OCI-LY1 (cell line): ENCODE data around the gene TMEFF2.

Experiments
- H2AFZ ChIP-seq: fragments of 200-600 bp; sonication (generic), shearing (Covaris generic); 2 replicates; pipeline ENCODE4 v1.6.0; 2014; ENCODE audit warnings: antibody characterized with exemption, mild to moderate bottlenecking, low read length
- H3F3A ChIP-seq: fragments of 200-600 bp; sonication (generic), shearing (Covaris generic); 2 replicates; pipeline ENCODE4 v1.6.0; 2014; ENCODE audit warnings: mild to moderate bottlenecking, antibody characterized with exemption, low read length, moderate library complexity; ENCODE audit not compliant: insufficient read depth
- H3K27ac ChIP-seq: fragments of 200-600 bp; sonication (generic); 2 replicates; pipeline ENCODE4 v1.5.1; 2014; ENCODE audit warnings: low read length, mixed run types, mild to moderate bottlenecking, low read depth; ENCODE audit not compliant: poor library complexity, severe bottlenecking
- H3K27me3 ChIP-seq: fragments of 200-600 bp; sonication (generic); 2 replicates; pipeline ENCODE4 v1.6.0; 2014; ENCODE audit warnings: antibody characterized with exemption, mild to moderate bottlenecking, low read length, moderate library complexity; ENCODE audit not compliant: insufficient read depth
- H3K36me3 ChIP-seq: fragments of 200-600 bp; sonication (generic); 2 replicates; pipeline ENCODE4 v1.6.1; 2014; ENCODE audit warnings: mild to moderate bottlenecking, antibody characterized with exemption, low read length, moderate library complexity, mixed read lengths; ENCODE audit not compliant: insufficient read depth
- H3K4me1 ChIP-seq: fragments of 200-600 bp; sonication (generic); 2 replicates; pipeline ENCODE4 v1.5.1; 2014; ENCODE audit warnings: mild to moderate bottlenecking, low read length, moderate library complexity; ENCODE audit not compliant: insufficient read depth, severe bottlenecking
- H3K4me2 ChIP-seq: fragments of 200-600 bp; sonication (generic), shearing (Covaris generic); 2 replicates; pipeline ENCODE4 v1.6.1; 2014; ENCODE audit warnings: low read length
- H3K4me3 ChIP-seq: fragments of 200-600 bp; sonication (generic); 2 replicates; pipeline ENCODE4 v1.5.1; 2014; ENCODE audit warnings: low read length, low read depth, mild to moderate bottlenecking, mixed read lengths; ENCODE audit not compliant: poor library complexity, severe bottlenecking
- H3K79me2 ChIP-seq: fragments of 200-600 bp; shearing (Covaris generic); 2 replicates; pipeline ENCODE4 v1.6.1; 2016; ENCODE audit warnings: mixed run types, low read length, mixed read lengths; ENCODE audit not compliant: insufficient read depth
- H3K9ac ChIP-seq: fragments of 200-600 bp; sonication (generic), shearing (Covaris generic); 2 replicates; pipeline ENCODE4 v1.6.1; 2014; ENCODE audit warnings: mild to moderate bottlenecking, low read length, mixed read lengths
- H3K9me2 ChIP-seq: fragments of 200-600 bp; sonication (generic), shearing (Covaris generic); 2 replicates; pipeline ENCODE4 v1.6.1; 2014; ENCODE audit warnings: low read depth, mild to moderate bottlenecking, low read length, mixed read lengths
- H3K9me3 ChIP-seq: fragments of 200-600 bp; shearing (Covaris generic); 2 replicates; pipeline ENCODE4 v1.6.1; 2014; ENCODE audit warnings: low read length, mixed read lengths
- H4K20me1 ChIP-seq: fragments of 200-600 bp; sonication (generic), shearing (Covaris generic); 2 replicates; pipeline ENCODE4 v1.6.0; 2016; ENCODE audit warnings: mild to moderate bottlenecking, low read length; ENCODE audit not compliant: insufficient read depth
- CTCF ChIP-seq: fragments of 200-600 bp; sonication (generic), shearing (Covaris generic); IDR thresholded peaks from 2 replicates; pipeline ENCODE4 v1.5.1; 2017; ENCODE audit warnings: mild to moderate bottlenecking, antibody characterized with exemption, low read length, moderate library complexity, mixed read lengths
- EZH2 ChIP-seq: fragments of 200-600 bp; sonication (generic), shearing (Covaris generic); IDR thresholded peaks from 2 replicates; pipeline ENCODE4 v1.8.0; 2017; ENCODE audit warnings: borderline replicate concordance, mixed run types, mild to moderate bottlenecking, antibody characterized with exemption, low read length, moderate library complexity, mixed read lengths

The TMEFF2 gene

GRCh38 chr2:191927319-191927867 lies 267.3 kb downstream of the TMEFF2 start:
- Histone ChIP-seq H2AFZ (no peak overlapping the region), H3K9ac (no peak overlapping the region), H3F3A (no peaks in the 10 kb centered on the region), H3K9me2 (no peaks in the 10 kb centered on the region), H3K79me2 (no peaks in the 10 kb centered on the region), H3K9me3 (no peaks in the 10 kb centered on the region), H3K4me1 (no peaks in the 10 kb centered on the region), H3K36me3 (no peaks in the 10 kb centered on the region), H3K27me3 (no peaks in the 10 kb centered on the region), H3K4me2 (no peak overlapping the region), H4K20me1 (no peaks in the 10 kb centered on the region), H3K27ac (no peak overlapping the region), H3K4me3 (no peak overlapping the region)
- TF ChIP-seq CTCF (no peak), EZH2 (no peak)

GRCh38 chr2:191926671-191927070 lies 268.1 kb downstream of the TMEFF2 start:
- no peaks in the 10 kb centered on the region for H3K79me2 ChIP-seq
- H4K20me1 ChIP-seq, result no peaks in the 10 kb centered on the region
- no peaks in the 10 kb centered on the region for H3K36me3 ChIP-seq
- no peaks in the 10 kb centered on the region for H3K27me3 ChIP-seq
- H3K4me2 ChIP-seq, result no peak overlapping the region
- TF ChIP-seq CTCF, result no peak
- no peak for TF ChIP-seq EZH2
- no peaks in the 10 kb centered on the region for H3F3A ChIP-seq
- no peaks in the 10 kb centered on the region for H3K4me1 ChIP-seq
- H3K27ac ChIP-seq, result no peak overlapping the region
- no peak overlapping the region for H3K9ac ChIP-seq
- H3K4me3 ChIP-seq, result no peak overlapping the region
- H2AFZ ChIP-seq, result no peak overlapping the region
- no peaks in the 10 kb centered on the region for H3K9me2 ChIP-seq
- H3K9me3 ChIP-seq, result no peaks in the 10 kb centered on the region

- Histone ChIP-seq H3K79me2 (no peaks in the 10 kb centered on the region), H3K9me2 (no peaks in the 10 kb centered on the region), H3K36me3 (no peaks in the 10 kb centered on the region), H4K20me1 (no peaks in the 10 kb centered on the region), H3F3A (no peaks in the 10 kb centered on the region), H3K4me3 (no peak overlapping the region), H2AFZ (no peak overlapping the region), H3K4me2 (no peak overlapping the region), H3K27ac (no peak overlapping the region), H3K9me3 (no peaks in the 10 kb centered on the region), H3K4me1 (no peaks in the 10 kb centered on the region), H3K9ac (no peak overlapping the region), H3K27me3 (no peaks in the 10 kb centered on the region)
- no peak for TF ChIP-seq EZH2
- no peak for TF ChIP-seq CTCF
Observed at GRCh38 chr2:191923652-191923997, 271.1 kb downstream of the TMEFF2 start.
